Astrocyte (in vitro differentiated cells and primary cell): ENCODE results near the gene OSCP1.

Experiments
- EZH2 ChIP-seq: IDR thresholded peaks from 2 replicates; pipeline ENCODE4 v1.6.1; 2012; ENCODE audit warnings: mild to moderate bottlenecking, low read length, inconsistent platforms; ENCODE audit not compliant: insufficient read depth
- TF ChIP-seq, protein P1 (sequence below): IDR thresholded peaks from 2 replicates; pipeline ENCODE4 v1.5.1; 2011; ENCODE audit warnings: low read depth, mild to moderate bottlenecking, inconsistent platforms, low read length, moderate library complexity; ENCODE audit not compliant: insufficient read depth

DNA sequence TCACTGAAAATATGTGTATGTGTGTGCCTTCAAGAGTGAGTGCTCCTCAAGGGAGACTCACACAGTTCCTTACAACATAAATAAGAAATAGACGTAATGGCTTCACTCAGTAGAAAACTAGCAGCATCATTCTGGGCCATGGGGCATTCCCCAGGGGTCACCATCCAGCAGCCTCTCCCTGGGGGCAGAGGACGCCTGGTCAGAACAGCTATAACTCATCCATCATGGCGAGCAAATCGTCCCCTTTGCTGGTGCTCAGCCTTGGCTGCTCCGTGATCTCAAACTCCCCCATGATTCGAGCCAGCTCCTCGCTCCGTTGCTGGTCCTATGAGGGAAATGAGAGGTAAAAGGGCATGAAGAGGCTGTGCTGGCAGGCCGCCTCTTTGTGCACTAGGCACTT, 32.3 kb downstream of the OSCP1 start:
- TF ChIP-seq, protein P1, sequence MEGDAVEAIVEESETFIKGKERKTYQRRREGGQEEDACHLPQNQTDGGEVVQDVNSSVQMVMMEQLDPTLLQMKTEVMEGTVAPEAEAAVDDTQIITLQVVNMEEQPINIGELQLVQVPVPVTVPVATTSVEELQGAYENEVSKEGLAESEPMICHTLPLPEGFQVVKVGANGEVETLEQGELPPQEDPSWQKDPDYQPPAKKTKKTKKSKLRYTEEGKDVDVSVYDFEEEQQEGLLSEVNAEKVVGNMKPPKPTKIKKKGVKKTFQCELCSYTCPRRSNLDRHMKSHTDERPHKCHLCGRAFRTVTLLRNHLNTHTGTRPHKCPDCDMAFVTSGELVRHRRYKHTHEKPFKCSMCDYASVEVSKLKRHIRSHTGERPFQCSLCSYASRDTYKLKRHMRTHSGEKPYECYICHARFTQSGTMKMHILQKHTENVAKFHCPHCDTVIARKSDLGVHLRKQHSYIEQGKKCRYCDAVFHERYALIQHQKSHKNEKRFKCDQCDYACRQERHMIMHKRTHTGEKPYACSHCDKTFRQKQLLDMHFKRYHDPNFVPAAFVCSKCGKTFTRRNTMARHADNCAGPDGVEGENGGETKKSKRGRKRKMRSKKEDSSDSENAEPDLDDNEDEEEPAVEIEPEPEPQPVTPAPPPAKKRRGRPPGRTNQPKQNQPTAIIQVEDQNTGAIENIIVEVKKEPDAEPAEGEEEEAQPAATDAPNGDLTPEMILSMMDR = no peak
- no peak for TF ChIP-seq EZH2
